ENCODE measurements around the gene RAB7A.

RAB7A gene

DNA sequence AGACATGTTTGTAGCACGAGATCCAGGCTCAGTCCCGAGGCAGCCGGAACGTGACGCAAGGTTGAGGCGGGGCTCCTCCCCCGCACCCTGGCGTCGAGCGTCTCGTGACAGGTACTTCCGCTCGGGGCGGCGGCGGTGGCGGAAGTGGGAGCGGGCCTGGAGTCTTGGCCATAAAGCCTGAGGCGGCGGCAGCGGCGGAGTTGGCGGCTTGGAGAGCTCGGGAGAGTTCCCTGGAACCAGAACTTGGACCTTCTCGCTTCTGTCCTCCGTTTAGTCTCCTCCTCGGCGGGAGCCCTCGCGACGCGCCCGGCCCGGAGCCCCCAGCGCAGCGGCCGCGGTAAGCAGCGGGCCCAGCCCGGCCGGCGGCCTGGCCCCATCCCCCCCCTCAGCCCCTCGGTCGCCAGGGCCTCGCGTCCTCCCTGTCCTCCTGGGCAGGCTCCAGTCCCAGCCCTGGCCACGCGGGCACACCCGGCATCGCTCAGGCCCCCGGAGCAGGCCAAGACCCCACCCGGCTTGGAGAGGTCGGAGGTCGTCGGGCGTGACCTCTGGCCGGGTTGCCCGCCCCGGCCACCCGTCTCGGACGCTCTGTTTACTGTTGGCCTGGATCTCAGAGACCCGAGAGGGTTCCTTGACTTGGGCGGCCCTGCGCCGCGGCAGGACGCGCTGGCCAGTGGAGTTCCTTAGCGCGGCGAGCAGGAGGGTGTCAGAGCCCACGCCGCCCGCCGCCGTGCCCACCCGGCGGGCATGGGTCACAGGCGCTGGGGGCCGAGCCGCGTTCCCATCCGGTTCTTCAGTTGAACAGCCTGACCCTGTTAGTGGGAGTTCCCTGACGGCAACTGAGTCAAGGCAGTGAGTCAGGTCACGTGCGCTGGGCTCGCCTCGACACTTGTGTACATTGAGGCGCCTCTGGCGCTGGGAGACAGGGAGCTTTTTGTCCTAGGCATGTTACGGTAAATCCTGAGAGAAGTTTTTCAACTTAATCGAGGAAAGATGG is at the start of gene RAB7A:
TSS of gene RAB7A (plus strand) at position 161 of the 994 bp plus-strand sequence. CDS start 69,185 bp downstream, outside the sequence.
- DNase-seq (ENCODE audit: low read depth) = peak; percentile 98

DNA sequence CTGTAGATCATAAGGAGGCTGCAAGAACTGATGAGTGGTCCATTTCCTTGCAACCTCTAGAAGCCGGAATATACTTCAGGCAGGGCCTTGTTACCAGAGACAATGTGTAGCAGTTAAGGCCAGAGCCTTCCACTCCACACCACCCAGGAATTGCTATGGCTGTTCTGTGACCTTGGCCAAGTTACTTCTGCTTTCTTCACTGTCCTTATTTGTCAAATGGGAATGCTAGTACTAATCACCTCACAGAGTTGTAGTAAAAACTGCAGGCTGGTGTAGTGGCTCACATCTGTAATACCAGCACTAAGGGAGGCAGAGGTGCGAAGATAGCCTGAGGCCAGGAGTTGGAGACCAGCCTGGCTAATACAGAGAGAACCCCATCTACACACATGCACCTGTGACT is 46.6 kb upstream of the RAB7A start:
- no peak for DNase-seq (ENCODE audit: low read depth)

DNA sequence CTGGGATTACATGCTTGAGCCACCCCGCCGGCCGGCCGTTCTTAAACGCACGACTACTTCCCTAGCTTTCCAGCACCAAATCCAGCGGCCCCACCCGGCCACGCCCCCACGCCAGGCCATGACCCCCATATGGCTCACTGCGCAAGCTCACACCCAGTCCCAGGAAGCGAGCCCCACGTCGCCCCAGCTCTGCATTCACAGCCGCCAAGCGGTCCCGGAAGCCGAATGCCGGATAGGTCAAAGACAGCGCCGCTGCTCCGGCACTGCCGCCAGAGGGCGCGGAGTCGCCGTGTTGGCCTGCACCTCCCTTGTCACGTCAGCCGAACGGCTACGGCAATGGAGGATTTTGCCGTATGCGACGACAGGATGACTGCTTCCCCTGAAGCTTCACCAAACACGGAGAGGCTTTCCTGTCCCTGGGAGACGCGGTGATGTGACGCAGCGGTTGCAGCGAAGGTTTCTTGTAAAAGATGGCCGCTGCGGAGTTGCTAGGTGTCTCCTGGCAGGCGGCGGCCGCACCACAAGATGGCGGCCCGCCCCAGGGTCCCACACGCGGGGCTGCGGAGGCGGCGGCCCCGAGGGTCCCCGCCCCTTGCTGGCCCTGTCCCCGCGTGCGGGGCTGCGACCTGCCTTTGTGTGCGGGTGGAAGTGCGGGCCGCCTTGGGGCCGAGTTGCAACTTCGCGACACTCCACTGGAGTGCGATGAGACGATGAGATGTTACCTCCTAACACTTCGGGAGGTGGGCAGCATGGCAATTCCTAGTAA is 45.2 kb upstream of the RAB7A start:
- DNase-seq (ENCODE audit: low read depth) = peak; percentile 98

DNA sequence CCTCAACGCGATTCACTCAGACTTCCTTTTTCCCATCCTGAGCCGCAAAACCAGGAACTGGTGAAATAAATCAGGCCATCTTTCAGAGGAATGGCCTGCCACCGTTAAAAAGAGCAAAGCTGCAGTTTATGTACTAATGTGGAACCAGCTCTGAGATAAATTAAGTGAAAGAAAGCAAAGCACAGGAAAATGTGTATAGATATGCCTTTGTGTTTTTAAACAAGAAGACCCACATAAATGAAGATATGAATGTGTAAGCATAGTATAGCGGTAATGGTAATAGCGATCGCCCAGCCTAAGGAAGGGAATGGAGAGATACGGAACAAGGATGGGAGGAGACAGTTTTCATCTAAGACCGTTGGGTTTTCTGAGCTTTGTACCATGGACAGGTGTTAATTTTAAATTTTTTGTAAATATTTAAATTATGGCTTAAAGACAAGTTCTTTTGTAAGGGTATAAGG is 44.6 kb upstream of the RAB7A start:
- DNase-seq (ENCODE audit: low read depth) = peak; percentile 18

DNA sequence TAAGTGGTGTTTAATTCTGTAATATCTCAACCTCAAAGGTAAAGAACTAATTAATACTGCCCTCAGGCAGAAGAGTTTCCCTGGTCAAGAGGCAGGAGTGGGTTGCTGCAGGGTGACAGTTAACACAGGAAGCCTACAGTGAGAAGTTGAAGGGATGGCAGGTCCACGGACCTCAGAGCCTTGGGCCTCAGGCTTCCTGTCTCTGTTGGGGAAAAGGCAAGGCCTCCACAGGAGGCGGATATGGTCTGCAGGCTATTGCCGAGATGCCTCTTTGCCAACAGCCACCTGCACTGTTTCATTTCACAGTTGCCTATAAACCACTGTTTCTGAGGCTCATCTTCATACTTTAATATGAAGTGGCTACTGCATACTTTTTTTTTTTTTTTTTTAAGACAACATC is 42.0 kb upstream of the RAB7A start:
- DNase-seq (ENCODE audit: low read depth) = no peak

DNA sequence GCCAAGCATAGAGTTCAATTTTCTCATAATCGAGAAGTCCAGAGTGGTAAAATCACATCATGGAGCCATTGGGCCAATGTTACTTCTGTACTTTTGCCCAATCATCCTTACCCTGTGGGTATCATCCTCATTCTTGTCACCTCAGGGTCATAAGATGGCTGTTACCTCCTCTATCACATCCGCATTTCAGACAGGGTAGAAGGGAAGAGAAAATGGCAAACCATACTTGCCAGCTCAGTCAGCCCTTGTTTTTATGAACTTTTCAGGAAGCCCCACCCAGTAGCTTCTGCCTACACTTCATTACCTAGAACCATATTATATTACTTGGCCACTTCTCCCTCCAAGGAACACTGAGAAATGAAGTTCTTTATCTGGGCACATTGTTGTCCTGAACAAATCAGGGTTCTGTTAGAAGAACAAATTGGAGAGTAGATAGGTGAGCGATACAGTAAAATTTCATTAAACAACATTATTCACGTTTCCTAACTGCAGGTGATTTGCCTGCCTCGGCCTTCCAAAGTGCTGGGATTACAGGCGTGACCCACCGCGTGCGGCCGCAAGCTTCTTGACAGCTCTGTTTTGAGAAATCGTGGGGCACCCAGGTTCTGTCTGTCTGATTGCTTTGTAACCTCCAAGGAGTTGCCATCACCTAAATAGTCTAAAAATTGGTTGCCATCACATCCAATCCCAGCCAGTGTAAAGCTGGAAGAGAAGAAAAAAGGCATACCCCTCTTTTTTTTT is 40.8 kb upstream of the RAB7A start:
- no peak for DNase-seq (ENCODE audit: low read depth)

DNA sequence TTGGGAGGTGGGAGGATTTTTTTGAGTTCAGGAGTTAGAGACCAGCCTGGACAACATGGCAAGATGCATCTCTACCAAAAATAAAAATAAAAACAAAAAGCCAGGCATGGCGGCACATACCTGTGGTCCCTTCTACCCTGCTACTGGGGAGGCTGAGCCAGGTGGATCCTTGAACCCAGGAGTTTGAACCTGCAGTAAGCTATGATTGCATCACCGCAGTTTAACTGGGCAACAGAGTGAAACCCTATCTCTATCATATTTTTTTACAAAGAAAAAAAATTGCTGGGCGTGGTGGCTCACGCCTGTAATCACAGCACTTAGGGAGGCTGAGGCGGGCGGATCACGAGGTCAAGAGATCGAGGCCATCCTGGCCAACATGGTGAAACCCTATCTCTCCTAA is 39.5 kb upstream of the RAB7A start:
- no peak for DNase-seq (ENCODE audit: low read depth)

DNA sequence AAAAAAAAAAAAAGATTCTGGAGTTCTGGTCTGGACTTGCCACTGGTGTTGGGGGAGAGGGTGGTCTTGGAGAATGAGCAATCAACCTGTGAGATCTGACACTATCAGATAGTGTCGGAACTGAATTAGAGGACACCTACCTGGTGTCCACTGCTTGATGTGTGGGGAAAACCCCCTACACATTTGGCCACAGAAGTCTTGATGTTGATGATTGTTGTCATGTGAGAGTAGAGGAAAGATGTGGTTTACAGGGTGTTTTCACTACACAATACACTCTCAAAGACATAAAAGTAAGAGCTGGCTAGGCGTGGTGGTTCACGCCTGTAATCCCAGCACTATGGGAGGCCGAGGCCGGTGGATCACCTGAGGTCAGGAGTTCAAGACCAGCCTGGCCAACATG is 36.9 kb upstream of the RAB7A start:
- no peak for DNase-seq (ENCODE audit: low read depth)

DNA sequence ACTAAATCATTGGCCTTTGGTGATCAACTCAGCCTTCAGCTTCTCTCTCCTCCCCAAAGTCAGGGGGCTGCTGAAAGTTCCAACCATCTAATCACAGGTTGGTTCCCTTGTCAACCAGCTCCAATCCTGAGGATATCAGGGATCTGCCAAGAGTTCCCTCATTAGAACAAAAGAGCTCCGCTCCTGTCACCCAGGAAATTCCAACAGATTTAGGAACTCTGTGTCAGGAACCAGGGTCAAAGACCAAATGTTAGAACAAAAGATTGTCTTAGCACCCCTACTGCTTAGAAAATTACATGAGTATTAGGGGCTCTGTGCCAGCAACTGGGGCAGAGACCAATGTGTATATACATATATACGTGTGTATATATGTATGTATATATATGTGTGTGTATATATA is 32.3 kb upstream of the RAB7A start:
- DNase-seq (ENCODE audit: low read depth) = no peak

DNA sequence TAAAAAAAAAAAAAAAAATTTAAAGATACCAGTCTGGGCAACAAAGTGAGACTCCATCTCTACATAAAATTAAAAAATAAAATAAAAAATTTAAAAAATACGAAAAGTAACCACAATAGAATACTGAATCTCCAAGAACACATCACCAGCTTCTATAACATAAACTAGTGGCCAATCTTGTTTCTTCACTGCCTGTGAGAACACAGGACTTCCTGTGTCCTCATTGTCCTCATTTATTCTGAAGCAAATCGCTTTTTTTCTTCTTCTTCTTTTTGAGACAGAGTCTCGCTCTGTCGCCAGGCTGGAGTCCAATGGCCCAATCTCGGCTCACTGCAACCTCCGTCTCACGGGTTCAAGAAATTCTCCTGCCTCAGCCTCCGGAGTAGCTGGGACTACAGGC is 28.6 kb upstream of the RAB7A start:
- DNase-seq (ENCODE audit: low read depth) = no peak

DNA sequence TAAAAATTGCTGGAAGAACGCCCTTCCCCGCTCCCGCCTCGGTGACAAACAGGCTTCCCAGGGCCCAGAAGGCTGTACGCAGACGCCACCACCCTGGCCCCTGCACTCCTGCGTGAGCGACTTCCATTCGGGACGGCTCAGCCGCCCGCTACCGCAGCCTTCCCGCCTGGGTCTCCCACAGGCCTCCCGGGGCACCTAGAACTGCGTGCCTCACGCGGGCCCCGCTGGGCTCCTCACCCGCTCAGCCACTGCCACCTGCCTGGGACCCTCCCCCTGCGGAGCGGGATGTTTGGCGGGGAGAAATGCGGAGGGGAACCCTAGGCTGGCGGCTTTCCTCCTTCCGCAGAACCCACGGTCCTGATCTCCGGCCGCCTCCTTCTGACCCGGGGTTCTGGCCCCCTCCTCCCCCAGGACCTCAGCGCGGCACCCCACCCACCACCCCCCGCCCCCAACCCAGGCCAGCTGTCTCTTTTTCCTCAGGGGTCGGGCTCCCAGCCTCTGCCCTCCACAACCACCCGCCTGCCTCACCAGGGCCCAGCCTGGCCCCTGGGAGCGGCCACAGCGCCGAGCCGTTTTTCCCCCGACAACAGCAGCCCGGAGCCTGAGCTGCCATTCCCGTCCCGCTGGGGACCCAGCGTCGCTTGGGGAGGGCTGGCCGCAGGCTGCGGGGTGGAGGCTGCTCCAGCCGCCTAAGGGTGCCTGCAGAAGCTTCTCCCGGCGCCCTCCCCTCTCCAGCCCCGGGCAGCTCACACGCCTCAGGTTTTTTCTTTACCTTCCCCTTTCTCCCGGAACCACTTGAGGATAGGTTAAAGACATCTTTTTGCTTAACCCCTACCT is 27.6 kb upstream of the RAB7A start:
- no peak for DNase-seq (ENCODE audit: low read depth)

DNA sequence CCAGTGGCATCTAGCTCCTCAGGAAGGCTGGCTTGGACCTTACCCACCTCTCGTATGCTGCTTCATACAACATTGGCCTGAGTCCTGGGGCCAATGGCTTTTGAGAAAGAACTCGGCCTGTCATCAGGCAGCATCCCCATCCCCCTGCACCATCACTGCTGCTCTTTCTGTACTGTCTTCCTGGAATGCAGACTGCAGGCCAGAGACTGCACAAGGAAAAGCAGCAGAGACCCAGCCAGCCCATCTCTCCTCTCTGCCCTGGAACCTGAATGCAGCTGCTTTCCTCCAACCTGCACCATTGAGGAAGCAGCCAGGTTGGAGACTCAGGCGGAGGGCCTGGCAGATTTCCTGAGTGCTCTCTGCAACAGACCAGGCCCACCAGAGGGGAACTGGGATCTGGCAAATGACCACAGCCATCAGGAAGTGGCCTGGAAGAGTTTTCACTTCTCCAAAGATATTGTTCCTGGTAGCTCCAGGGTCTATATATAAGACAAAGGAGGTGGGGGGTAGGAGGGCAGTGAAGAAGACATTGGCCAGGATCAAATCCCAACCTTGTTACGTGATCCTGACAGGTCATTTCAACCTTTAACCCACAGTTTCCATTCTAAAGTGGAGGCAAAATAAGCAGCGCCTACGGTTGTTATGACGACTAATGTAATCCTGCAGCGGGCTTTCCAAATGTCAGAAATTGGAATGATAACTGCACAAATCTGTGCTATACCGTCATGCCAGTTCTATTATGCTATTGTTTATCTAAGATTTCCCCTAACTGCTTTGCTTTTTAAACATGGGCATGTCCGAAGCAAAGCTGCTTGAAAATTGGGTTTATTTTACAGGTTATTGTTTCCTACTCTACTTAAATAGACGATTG is 24.4 kb upstream of the RAB7A start:
- no peak for DNase-seq (ENCODE audit: low read depth)

DNA sequence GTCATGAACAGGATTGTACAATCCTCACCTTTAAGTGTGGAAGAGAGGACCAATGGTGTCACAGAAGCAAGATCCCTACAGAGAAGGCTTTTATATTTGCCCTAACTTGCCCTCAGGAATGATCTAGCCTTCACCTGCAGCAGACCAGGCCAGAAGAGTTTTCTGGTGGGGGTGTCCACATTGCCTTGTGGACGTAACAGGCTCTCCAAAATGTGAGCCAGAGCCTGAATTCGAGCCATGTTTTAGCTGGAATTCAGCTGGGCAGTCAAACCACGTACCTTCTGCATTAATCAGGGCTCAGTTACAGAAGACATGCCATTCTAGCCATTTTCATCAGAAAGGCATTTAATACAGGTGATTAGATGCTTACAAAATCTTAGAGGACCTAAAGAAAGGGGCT is 23.6 kb upstream of the RAB7A start:
- no peak for DNase-seq (ENCODE audit: low read depth)

DNA sequence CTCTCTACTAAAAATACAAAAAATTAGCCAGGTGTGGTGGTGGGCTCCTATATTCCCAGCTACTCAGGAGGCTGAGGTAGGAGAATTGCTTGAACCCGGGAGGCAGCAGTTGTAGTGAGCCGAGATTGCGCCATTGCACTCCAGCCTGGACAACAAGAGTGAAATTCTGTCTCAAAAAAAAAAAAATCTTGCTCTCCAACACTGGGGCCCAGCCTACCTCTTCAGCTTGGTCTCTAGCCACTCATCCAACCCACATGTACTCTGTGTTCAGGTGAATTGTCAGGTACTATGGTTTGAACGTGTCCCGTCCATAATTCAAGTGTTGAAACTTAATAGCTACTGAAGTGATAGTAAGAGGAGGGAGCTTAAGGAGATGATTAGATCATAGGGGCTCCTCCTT is 22.4 kb upstream of the RAB7A start:
- no peak for DNase-seq (ENCODE audit: low read depth)

DNA sequence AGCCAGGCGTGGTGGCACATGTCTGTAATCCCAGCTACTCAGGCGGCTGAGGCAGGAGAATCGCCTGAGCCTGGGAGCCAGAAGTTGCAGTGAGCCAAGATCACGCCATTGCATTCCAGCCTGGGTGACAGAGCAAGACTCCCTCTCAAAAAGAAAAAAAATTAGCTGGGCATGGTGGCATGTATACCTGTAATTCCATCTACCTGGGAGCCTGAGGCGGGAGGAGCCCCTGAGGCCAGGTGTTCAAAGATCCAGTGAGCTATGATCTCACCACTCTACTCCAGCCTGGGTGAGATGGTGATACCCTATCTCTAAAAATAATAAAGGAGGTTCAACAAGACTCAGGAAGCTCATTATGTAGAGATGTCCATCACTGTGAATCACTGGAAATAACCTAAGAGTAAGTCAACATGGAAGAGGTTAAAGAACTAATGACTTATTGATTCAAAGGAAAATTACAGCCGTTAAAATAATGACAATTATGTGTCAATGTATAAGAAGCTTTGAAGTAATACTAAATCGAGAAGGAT is 19.8 kb upstream of the RAB7A start:
- no peak for DNase-seq (ENCODE audit: low read depth)

DNA sequence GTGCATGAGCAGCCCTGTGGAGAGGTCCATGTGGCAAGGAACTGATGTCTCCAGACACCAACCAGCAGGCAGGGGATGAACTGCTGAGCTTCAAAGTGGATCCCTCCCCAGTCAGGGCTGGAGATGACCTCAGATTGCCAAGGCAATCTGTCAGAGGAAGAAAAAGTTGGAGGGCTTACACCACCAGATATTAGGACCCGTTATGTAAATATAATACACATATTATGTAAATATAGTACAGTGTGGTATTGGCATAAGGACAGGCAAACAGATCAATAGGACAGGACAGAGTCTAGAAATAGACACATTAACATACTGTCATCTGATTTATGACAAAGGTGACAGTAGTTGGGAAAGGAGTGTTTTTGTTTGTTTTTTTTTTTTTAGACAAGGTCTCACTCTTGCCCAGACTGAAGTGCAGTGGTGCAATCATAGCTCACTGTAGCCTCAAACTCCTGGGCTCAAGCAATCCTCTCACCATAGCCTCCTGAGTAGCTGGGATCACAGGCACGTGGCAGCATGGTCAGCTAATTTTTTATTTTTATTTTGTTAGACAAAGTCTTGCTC is 18.0 kb upstream of the RAB7A start:
- no peak for DNase-seq (ENCODE audit: low read depth)

DNA sequence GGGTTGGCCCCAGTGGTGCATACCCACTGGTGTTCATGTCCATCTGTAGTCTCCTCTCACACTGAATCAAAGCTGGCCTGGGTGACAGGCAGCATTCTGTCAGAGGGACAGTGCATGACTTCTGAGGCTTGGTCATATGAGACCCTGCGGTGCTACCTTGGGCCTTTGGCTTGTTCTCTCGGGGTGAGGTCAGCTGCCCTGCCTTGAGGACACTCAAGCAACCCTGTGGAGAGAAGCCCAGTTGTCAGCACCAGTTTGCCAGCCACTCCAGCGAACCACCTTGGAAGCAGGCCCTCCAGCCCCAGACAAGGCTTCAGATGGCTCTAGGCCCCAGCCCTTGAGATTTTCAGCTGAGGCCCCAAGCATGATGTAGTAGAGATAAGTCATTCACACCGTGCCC is 16.9 kb upstream of the RAB7A start:
- no peak for DNase-seq (ENCODE audit: low read depth)

DNA sequence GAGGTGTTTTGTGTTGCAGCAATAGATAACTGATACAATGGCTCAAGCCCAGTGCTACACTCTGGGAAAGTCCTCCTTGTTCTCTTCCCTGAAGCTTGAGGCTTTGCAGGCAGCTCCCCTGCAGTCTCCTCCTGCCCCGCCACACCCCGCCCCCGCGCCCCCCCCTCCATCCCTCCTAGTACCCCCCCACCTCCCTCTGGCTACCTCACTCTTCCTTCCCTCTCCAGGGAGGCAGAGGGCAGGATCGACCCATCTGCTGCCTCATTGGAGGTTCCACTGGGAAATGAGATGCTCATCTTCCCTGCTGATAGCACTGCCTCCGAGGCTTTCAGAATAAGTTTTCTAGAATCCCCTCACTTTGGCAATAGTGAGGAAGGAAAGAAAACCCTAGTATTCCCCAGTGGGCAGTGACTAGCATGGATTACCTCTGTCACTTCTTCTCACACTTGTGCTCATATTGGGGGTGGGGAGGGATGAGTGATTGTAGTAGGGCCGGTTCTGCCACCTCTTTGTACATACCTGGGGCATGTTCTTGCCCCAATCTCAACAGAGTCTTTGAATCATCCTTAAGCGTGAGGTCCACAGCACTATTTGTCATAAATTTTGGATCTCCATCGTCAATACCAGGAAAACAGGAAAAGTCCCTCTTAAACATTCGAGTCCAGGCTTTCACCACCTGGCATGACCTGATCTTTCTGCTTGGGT is 16.3 kb upstream of the RAB7A start:
- no peak for DNase-seq (ENCODE audit: low read depth)

DNA sequence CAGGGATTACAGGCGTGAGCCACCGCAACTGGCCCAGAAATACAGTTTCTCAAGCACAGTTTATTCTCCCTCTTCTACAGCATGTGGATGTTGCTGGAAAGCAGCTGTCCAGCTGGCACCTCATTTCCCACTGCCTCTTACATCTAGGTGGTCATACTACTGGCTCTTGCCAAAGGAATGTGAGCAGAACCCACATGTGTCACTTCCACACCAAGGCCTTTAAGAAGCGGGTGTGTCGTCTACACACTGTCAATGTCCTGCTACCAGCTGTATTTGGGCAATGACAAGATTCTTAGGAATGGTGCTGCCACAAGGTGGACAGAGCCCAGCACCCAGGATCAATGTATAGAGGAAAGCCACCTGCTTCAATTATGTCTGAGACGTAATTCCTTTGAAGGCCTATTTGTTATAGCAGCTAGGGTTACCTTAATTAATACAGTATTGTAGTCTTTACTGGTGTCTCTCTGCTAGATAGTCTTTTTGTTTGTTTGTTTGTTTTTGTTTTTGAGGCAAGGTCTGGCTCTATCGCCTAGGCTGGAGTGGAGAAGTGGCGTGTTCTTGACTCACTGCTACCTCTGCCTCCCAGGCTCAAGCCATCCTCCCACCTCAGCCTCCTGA is 15.1 kb upstream of the RAB7A start:
- DNase-seq (ENCODE audit: low read depth) = no peak

Measured in fibroblast of gingiva (primary cell).